Panc1 (cell line): ENCODE measurements around the gene SNX33.
A peak's percentile ranks its signal among the peaks of the same experiment; 100 is the strongest.

ENCODE experiments used
- CTCF ChIP-seq: fragments of 450-650 bp; IDR thresholded peaks from 2 replicates; pipeline ENCODE4 v1.5.1; 2017; ENCODE audit warnings: mild to moderate bottlenecking
- POLR2AphosphoS5 ChIP-seq: IDR thresholded peaks from 2 replicates; pipeline ENCODE4 v1.6.1; 2012; ENCODE audit warnings: mild to moderate bottlenecking, low read depth, low read length, moderate library complexity
- REST ChIP-seq, 2 experiments: IDR thresholded peaks; 2 replicates each; pipeline ENCODE4 v1.6.1; 2011 to 2012; ENCODE audit warnings: low read depth in 2 of 2, control low read depth in 1 of 2, low read length in 1 of 2, mild to moderate bottlenecking in 1 of 2, moderate library complexity in 1 of 2; ENCODE audit not compliant: insufficient read depth in 1 of 2
- SIN3A ChIP-seq: IDR thresholded peaks from 2 replicates; pipeline ENCODE4 v1.6.1; 2012; ENCODE audit warnings: low read depth, mild to moderate bottlenecking, low read length, moderate library complexity, borderline replicate concordance; ENCODE audit not compliant: insufficient read depth

GRCh38 chr15:75637245-75638009 is 10.3 kb upstream of the SNX33 start:
- TF ChIP-seq CTCF (no peak), POLR2AphosphoS5 (peak; percentile 30; the same call in 1 of the 2 replicates), SIN3A (no peak), REST (IDR thresholded peaks at IDR 0.05; ENCODE audit: insufficient read depth in 1 of 2, low read depth in 2 of 2, low read length in 1 of 2) (no peak)
